Activated T-helper 9 cell treated with anti-CD3 and anti-CD28 coated beads, Interleukin-2, amount 50 U/mL, for 16 hours (primary cell): ENCODE results near the gene YWHAG.
A peak's percentile ranks its signal among the peaks of the same experiment; 100 is the strongest.
"Not testable (repeated sequence)": the region's sequence is repeated elsewhere in the genome, so short reads cannot be mapped to it uniquely, and the experiment has no call there.

Experiments used
- DNase-seq: peaks from one replicate; pipeline ENCODE4 v3.0.0-alpha.2; 2020; ENCODE audit warnings: low read depth

The YWHAG gene

DNA sequence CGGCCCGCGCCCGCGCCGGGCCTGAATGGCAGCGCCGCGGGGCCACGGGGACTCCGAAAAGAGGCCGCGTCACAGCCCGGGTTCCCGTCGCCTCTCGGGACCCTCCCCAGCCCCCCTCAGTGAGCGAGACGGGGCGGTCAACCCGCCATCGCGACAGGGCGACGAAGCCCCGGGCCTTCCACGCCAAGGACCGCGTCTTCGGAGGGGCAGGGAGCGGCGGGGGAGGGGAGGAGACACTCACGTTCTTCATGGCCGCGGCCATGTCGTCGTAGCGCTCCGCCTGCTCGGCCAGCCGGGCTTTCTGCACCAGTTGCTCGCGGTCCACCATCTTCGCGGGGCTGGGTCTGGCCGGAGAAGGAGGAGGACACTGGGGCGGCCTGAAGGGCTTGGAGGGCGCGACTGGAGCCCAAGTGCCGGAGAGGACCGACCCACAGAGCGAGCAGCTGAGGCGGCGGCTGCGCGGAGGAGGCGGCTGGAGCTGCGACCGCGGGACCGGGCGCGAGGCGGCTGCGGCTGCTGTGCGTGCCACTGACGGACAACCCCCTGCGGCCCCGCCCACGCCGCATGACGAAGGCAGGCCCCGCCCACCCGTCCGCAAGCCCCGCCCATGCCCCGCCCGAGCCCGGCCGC is at the start of gene YWHAG:
YWHAG (minus strand) TSS at position 511 of the 630 bp plus-strand sequence; CDS start at position 328, 183 bp downstream.
- peak; percentile 85 for DNase-seq

DNA sequence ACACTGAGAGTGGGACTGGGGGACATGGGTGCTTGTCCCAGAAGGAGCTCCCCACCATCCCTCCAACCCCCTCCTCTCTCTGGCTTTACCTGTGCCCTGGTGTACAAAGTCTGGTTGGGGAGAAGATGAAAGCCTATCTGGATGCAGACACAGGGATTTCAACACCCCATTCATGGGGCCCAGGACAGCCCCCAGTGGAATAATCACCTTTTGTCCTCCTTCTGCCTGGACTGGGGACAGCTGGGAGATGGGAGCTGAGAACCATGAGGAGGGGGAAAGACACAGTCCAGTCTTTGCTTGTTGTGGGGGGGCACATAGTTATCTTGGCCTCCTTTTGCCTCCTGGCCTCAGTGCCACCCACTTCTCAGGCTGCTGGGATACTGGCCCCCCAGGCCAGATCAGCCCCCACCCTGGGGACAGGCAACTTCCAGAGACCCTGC is 49.4 kb upstream of the YWHAG start:
- no peak for DNase-seq

- no peak for DNase-seq
Measured at GRCh38 chr7:76407718-76408117, 48.9 kb upstream of the YWHAG start.

- DNase-seq: no peak
Measured at GRCh38 chr7:76405738-76406137, 46.9 kb upstream of the YWHAG start.

DNA sequence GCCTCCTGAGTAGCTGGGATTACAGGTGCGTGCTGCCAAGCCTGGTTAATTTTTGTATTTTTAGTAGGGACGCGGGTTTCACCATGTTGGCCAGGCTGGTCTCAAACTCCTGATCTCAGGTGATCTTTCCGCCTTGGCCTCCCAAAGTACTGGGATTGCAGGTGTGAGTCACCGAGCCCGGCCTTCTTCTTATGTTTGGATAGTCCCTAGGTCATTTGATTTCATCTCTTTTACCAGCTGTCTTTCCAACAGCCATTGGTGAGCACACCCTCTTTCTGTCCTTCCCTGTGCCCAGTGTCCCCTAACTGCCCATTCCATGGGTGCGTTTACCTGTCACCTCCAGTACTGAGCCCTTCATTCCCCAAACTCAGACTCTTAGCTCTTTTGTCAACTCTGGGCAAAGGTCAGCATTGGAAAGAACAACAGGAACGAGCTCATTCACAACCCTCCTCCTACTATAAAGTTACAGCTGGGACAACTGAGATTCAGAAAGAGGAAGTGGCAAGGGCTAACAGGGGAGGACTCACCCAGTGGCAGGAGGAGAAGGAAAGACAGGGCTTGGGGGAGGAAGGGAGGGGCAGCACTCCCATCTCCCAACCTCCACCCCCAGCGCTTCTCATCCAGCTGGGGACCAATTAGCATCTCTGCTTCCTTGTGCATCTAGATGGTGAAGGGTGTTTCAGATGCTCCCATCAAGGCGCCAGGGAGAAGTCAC is 45.1 kb upstream of the YWHAG start:
- DNase-seq: no peak

- not testable (repeated sequence) for DNase-seq
Measured at GRCh38 chr7:76403097-76403496, 44.3 kb upstream of the YWHAG start.

- DNase-seq: no peak
Measured at GRCh38 chr7:76400248-76400647, 41.5 kb upstream of the YWHAG start.

DNA sequence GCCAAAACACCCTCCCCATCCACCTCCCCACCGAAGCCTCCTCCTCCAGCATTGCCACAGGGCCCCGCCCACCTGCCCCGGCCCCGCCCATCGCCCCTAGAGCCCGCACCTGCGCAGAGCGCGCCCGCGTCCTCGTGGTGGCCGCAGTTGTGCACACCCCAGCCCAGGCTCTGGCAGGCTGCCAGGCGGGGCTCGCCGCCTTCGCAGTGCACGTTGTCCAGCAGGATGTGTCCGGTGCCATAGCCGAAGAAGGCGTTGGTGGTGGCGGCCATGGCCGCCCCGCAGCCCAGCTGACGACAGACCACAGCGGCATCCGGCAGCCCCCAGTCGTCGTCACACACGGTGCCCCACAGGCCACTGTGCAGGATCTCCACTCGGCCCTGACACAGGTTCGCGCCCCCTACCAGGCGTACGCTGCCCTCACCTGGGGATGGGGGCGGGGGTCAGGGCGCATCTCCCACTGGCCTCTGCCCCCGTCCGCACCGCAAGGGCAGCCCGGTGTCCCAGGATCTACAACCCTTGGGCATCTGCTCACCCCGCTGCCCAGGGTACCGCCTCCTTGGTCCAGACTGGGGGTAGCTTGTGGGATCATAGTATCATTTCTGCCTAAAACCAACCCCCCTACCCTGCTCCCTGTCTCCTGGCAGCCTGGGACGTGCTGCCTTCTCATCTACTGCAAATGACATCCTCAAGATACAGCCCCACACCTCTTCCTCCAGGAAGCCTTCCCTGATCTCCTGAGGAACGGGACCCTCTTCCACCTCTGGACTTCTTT is 38.8 kb upstream of the YWHAG start:
- peak; percentile 77 for DNase-seq

GRCh38 chr7:76396864-76397263 is 38.1 kb upstream of the YWHAG start:
- DNase-seq: no peak

DNA sequence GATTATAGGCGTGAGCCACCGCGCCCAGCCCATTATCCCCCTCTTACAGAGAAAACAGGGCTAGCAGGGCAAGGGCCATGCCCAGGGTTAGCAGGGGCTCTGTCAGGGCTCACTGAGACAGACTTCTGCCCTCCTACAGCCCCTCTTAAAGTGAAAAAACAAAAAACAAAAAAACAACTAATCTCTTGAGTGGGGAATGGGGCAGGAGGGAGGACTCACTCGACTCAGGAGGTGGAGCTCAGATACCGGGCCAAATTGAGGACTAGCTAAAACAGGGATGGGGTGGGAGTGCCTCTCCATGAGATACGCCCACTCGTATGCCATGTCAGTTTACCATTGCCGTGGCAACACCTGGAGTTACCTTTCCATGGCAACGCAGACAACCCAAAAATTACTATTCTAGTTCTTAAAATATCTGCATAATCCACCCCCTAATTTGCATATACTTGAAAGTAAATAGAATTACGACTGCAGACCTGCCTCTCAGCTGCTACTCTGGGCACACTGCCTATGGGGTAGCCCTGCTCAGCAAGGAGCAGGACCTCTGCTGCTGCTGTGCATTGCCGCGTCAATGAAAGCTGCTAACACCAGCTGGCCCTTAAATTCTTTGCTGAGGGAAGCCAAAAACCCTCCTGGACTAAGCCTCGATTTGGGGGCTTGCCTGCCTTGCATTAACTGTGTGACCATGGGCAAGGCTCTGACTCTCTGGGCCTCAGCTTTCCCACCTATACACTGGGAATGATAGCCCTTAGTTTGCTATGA is 37.4 kb upstream of the YWHAG start:
- DNase-seq: no peak

DNA sequence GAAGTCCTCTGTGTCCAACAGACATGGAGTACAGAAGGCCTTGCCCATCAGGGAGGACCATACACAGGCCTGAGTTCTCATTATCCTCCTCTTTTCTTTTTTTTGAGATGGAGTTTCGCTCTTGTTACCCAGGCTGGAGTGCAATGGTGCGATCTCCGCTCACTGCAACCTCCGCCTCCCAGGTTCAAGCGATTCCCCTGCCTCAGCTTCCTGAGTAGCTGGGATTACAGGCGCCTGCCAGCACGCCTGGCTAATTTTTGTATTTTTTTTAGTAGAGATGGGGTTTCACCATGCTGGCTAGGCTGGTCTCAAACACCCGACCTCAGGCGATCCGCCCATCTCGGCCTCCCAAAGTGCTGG is 36.8 kb upstream of the YWHAG start:
- not testable (repeated sequence) for DNase-seq

DNA sequence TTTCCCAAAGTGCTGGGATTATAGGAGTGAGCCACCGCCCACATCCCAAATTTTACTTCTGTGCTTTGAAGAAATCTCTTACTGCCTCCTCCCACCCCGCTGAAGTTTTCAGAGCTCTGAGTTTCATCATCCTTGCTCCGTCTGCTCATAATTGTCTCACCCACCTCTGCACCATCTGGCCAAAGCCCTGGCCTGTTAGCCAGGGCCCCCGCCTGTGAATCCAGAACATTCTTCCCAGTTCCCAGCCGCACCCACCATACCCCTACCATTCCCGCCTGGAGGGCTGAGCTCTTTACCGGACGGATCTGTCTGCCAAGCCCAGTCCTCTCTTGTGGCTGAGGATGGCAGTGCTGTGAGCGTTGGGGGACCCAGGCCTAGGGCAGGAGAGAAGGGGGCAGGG is 36.2 kb upstream of the YWHAG start:
- no peak for DNase-seq

- peak; percentile 88 for DNase-seq
Measured at GRCh38 chr7:76393116-76394031, 34.6 kb upstream of the YWHAG start.

- DNase-seq: no peak
Measured at GRCh38 chr7:76392531-76393115, 33.8 kb upstream of the YWHAG start.

- DNase-seq: no peak
Measured at GRCh38 chr7:76390092-76390491, 31.3 kb upstream of the YWHAG start.

- DNase-seq: not testable (repeated sequence)
Measured at GRCh38 chr7:76387789-76388188, 29.0 kb upstream of the YWHAG start.

DNA sequence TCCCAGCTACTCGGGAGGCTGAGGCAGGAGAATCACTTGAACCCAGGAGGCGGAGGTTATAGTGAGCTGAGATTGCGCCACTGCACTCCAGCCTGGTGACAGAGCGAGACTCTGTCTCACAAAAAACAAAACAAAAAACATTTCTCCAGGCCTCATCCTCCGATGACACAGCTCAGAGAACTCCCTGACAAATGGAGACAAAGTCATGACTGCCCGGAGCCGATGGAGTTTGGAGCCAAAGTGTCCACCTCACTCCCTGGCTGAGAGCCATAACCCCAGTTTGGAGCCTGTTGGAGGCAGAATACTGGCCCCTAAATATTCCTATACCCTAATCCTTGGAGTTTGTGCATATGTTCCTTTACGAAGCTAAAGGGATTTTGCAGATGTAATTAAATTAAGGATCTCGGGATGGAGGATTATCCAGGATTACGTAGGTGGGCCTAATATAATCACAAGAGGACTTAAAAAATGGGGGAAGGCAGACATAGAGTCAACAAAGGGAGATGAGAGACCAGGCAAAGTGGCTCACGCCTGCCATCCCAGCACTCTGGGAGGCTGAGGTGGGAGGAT is 28.0 kb upstream of the YWHAG start:
- no peak for DNase-seq

- DNase-seq: no peak
Measured at GRCh38 chr7:76383089-76383944, 24.5 kb upstream of the YWHAG start.

- no peak for DNase-seq
Measured at GRCh38 chr7:76381814-76382213, 23.0 kb upstream of the YWHAG start.

DNA sequence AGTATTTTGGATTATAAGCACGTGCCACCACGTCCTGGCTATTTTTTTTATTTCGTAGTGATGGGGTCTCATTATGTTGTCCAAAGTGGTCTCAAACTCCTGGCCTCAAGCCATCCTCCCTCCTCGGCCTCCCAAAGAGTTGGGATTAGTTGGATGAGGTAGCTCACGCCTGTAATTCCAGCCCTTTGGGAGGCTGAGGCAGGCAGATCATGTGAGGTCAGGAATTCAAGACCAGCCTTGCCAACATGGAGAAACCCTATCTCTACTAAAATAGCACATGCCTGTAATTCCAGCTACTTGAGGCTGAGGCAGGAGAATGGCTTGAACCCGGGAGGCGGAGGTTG is 21.8 kb upstream of the YWHAG start:
- DNase-seq: no peak
